Vagina (tissue), 2 donors: ENCODE data around the gene AP2M1. TPM values are rescaled to one million over a fixed set of nuclear protein-coding genes. Genes with fewer than 3 reads are reported as not detected.

Experiments
- DNase-seq, 2 donors: peaks; one replicate each; pipeline ENCODE4 v3.0.0-alpha.2; 2017; ENCODE audit errors: extremely low spot score in 2 of 2
- H3K27ac ChIP-seq: fragments of 200-600 bp; sonication (generic); one replicate; pipeline ENCODE4 v1.5.1; 2019
- H3K27me3 ChIP-seq: fragments of 200-600 bp; sonication (generic); one replicate; pipeline ENCODE4 v1.5.1; 2019
- H3K36me3 ChIP-seq, 2 donors: fragments of 200-600 bp; sonication (generic); one replicate each; pipeline ENCODE4 v1.5.1; 2017 to 2019
- H3K4me1 ChIP-seq: fragments of 200-600 bp; sonication (generic); one replicate; pipeline ENCODE4 v1.5.1; 2019
- H3K4me3 ChIP-seq, 2 donors: fragments of 200-600 bp; sonication (generic); 1 replicate in 1 of 2; 2 replicates in 1 of 2; pipeline ENCODE4 v1.5.1; 2016 to 2019
- H3K9me3 ChIP-seq: fragments of 200-600 bp; sonication (generic); one replicate; pipeline ENCODE4 v1.5.1; 2019
- CTCF ChIP-seq, 3 experiments: fragments of 450-650 bp in 2 of 3; fragments of 200-600 bp in 1 of 3; sonication (generic) in 1 of 3; IDR thresholded peaks; one replicate each; pipeline ENCODE4 v1.5.1; 2017 to 2019; ENCODE audit warnings: antibody characterized with exemption in 3 of 3, mild to moderate bottlenecking in 2 of 3, moderate library complexity in 2 of 3
- POLR2A ChIP-seq, 2 donors: fragments of 450-650 bp; IDR thresholded peaks; one replicate each; pipeline ENCODE4 v1.6.1; 2017; ENCODE audit warnings: antibody characterized with exemption in 2 of 2, mild to moderate bottlenecking in 2 of 2, moderate library complexity in 2 of 2
- POLR2AphosphoS5 ChIP-seq, 2 donors: sonication (generic); formaldehyde crosslinking; IDR thresholded peaks; one replicate each; pipeline ENCODE4 v1.9.0; 2017; ENCODE audit warnings: antibody characterized with exemption in 2 of 2, mild to moderate bottlenecking in 2 of 2, low read depth in 1 of 2; ENCODE audit not compliant: insufficient read depth in 1 of 2
- intact Hi-C: fragments of 100-400 bp; cut with DNase I; formaldehyde crosslinking; loops from one replicate; pipeline ENCODE4 v1.15.1; 2023
- total RNA-seq: library from RNA; depleted of rRNA; stranded (reverse); fragments of >200 nt; gene quantifications from one replicate; pipeline ENCODE4 v1.2.3, GENCODE V29; 2016

Gene AP2M1
- total RNA-seq, 1 donor from 2014 or later, result 223 TPM

GRCh38 chr3:184200825-184201224 is 26.2 kb downstream of the AP2M1 start:
- no peak overlapping the region for H3K27ac ChIP-seq
- DNase-seq, result no peak
- no peaks in the 10 kb centered on the region for H3K9me3 ChIP-seq
- intact Hi-C loops, result no loop called here
- TF ChIP-seq CTCF (IDR thresholded peaks at IDR 0.05), result no peak
- TF ChIP-seq POLR2AphosphoS5 (IDR thresholded peaks at IDR 0.05; ENCODE audit: insufficient read depth in 1 of 2, low read depth in 1 of 2), result no peak
- no peak for TF ChIP-seq POLR2A (IDR thresholded peaks at IDR 0.05)
- no peaks in the 10 kb centered on the region for H3K4me1 ChIP-seq
- no peaks in the 10 kb centered on the region for H3K27me3 ChIP-seq
- H3K4me3 ChIP-seq, result no peak overlapping the region
- H3K36me3 ChIP-seq, result peaks cover 0 to 8% of the 10 kb centered on the region in 2 donors

- no peak for DNase-seq
- Histone ChIP-seq H3K27me3 (no peaks in the 10 kb centered on the region), H3K9me3 (no peaks in the 10 kb centered on the region), H3K4me1 (no peaks in the 10 kb centered on the region), H3K4me3 (no peak overlapping the region), H3K27ac (no peak overlapping the region), H3K36me3 (no peaks in the 10 kb centered on the region)
- intact Hi-C loops, result no loop called here
- TF ChIP-seq POLR2A (IDR thresholded peaks at IDR 0.05) (no peak), POLR2AphosphoS5 (IDR thresholded peaks at IDR 0.05; ENCODE audit: insufficient read depth in 1 of 2, low read depth in 1 of 2) (no peak)
Measured at GRCh38 chr3:184203526-184203925, 28.9 kb downstream of the AP2M1 start.

- Histone ChIP-seq H3K27ac (no peak overlapping the region), H3K36me3 (no peaks in the 10 kb centered on the region), H3K4me1 (no peaks in the 10 kb centered on the region), H3K9me3 (no peaks in the 10 kb centered on the region), H3K27me3 (no peaks in the 10 kb centered on the region), H3K4me3 (no peak overlapping the region)
- DNase-seq, result no peak
- TF ChIP-seq POLR2A (IDR thresholded peaks at IDR 0.05), result no peak
- intact Hi-C loops, result no loop called here
Measured at GRCh38 chr3:184209146-184209923, 34.7 kb downstream of the AP2M1 start.

GRCh38 chr3:184211297-184211696 is 36.6 kb downstream of the AP2M1 start:
- Histone ChIP-seq H3K4me1 (no peaks in the 10 kb centered on the region), H3K4me3 (no peak overlapping the region), H3K27ac (no peak overlapping the region), H3K36me3 (no peaks in the 10 kb centered on the region), H3K27me3 (no peaks in the 10 kb centered on the region), H3K9me3 (no peaks in the 10 kb centered on the region)
- intact Hi-C loops, result no loop called here
- no peak for DNase-seq
- TF ChIP-seq POLR2A (IDR thresholded peaks at IDR 0.05) (no peak), POLR2AphosphoS5 (IDR thresholded peaks at IDR 0.05; ENCODE audit: insufficient read depth in 1 of 2, low read depth in 1 of 2) (no peak)

GRCh38 chr3:184211718-184212117 is 37.1 kb downstream of the AP2M1 start:
- H3K27me3 ChIP-seq, result no peaks in the 10 kb centered on the region
- DNase-seq, result no peak
- TF ChIP-seq POLR2AphosphoS5 (IDR thresholded peaks at IDR 0.05; ENCODE audit: insufficient read depth in 1 of 2, low read depth in 1 of 2) (no peak), POLR2A (IDR thresholded peaks at IDR 0.05) (no peak), CTCF (IDR thresholded peaks at IDR 0.05) (no peak)
- H3K27ac ChIP-seq, result no peak overlapping the region
- H3K4me1 ChIP-seq, result no peaks in the 10 kb centered on the region
- intact Hi-C loops, result no loop called here
- H3K9me3 ChIP-seq, result no peaks in the 10 kb centered on the region
- H3K4me3 ChIP-seq, result no peak overlapping the region
- no peaks in the 10 kb centered on the region for H3K36me3 ChIP-seq

- Histone ChIP-seq H3K9me3 (no peaks in the 10 kb centered on the region), H3K27me3 (no peaks in the 10 kb centered on the region), H3K4me3 (no peak overlapping the region), H3K4me1 (no peaks in the 10 kb centered on the region), H3K27ac (no peak overlapping the region), H3K36me3 (no peaks in the 10 kb centered on the region)
- no peak for DNase-seq
- intact Hi-C loops, result no loop called here
- no peak for TF ChIP-seq POLR2A (IDR thresholded peaks at IDR 0.05)
- no peak for TF ChIP-seq CTCF (IDR thresholded peaks at IDR 0.05)
- no peak for TF ChIP-seq POLR2AphosphoS5 (IDR thresholded peaks at IDR 0.05; ENCODE audit: insufficient read depth in 1 of 2, low read depth in 1 of 2)
Measured at GRCh38 chr3:184218814-184219213, 44.2 kb downstream of the AP2M1 start.
